ENCODE data around the gene EP400.

EP400 gene

GRCh38 chr12:131913666-131914065 lies 36.1 kb upstream of the EP400 start:
- DNase-seq, result no peak

DNA sequence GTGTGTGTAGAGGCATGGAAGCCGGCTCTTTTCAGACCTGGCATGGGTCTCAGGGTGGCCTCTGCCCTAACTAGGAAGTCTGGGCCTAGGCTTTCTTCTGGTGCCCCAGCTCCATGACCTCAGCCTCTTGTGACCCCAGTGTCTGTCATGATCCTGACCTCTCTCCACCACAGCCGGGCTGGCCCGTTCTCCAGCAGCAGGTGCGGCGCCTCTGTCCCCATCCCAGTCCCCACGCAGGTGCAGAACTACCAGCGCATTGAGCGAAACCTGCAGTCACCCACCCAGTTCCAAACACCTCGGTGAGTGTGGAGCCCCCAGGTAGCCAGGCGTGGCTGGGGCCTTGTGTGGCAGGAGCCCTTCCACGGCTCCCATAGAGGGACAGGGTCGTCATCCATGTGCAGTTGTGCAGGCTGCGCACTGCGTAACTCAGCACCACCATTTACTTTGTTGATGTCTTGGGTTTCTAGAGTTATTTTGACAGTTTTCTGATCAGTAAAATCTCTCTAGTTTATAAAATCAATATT lies 35.5 kb upstream of the EP400 start:
- no peak for DNase-seq

- no peak for DNase-seq
Measured at GRCh38 chr12:131915000-131915689, 34.6 kb upstream of the EP400 start.

DNA sequence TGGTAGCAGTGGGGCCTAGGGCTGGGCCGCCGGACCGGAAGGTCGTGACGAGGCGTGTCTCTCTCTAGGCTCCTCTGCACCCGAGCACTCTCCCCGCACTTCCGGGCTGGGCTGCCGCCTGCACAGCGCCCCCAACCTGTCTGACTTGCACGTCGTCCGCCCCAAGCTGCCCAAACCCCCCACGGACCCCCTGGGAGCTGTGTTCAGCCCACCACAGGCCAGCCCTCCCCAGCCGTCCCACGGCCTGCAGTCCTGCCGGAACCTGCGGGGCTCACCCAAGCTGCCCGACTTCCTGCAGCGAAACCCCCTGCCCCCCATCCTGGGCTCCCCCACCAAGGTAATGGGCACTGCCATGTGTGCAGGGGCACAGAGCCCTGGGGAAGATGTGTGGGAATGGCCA lies 33.9 kb upstream of the EP400 start:
- no peak for DNase-seq

GRCh38 chr12:131916306-131917138 lies 33.2 kb upstream of the EP400 start:
- no peak for DNase-seq

DNA sequence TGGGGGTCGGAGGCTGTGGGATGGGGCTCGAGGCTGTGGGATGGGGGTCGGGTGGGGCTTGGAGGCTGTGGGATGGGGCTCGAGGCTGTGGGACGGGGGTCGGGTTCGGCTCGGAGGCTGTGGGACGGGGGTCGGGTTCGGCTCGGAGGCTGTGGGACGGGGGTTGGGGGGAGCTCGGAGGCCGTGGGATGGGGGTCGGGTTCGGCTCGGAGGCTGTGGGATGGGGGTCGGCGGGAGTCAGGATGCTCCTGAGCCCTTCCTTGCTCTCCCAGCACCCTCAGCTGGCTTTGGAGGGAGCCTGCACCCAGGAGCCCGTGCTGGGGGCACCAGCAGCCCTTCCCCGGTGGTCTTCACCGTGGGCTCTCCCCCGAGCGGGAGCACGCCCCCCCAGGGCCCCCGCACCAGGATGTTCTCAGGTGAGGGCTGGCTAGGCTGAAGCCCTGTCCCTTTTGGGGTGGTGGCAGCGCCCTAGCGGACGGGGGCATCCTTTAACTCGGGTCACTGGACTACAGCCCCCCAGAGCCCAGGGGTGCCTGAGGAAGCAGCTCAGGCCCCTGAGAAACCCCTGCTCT lies 32.5 kb upstream of the EP400 start:
- no peak for DNase-seq

DNA sequence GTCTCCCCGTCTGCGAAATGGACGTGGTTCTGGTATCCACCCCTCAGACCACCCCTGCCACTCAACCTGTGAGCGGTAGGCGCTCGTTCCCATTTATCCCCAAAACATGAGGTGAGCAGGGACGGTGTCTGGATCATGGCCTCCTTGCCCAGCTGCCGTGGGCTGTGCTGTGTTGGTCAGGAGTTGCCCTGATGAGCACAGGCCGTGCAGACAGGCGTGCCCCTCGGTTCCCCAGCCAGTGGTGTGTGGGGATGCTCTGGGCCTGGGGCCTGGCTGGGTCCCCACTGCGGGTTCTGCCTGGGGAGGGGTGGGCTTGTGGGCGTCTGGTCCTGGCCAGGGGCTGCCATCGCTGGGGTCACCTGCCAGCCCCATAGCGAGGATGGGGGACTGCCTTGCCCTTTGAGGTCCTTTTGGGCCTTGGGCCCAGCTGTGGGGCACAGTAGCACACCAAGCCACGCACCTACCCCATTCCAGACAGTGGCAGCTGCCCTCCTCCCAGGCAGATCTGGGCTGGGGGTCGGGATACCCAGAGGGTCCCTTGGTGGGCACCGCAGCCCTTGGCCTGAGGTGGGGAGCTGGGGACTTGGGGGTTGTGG lies 31.9 kb upstream of the EP400 start:
- no peak for DNase-seq

- DNase-seq, result no peak
Measured at GRCh38 chr12:131918311-131919050, 31.3 kb upstream of the EP400 start.

DNA sequence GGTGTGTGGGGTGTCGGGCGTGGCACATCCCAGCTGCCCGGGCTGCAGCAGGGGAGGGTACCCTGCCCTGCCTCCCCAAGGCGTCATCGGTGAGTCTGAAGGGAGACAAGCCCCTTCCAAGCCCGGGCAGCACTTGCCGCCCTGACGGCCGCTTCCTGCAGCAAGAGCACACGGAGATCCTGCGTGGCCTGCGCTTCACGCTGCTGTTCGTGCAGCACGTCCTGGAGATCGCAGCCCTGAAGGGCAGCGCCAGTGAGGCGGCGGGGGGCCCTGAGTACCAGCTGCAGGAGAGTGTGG lies 30.7 kb upstream of the EP400 start:
- no peak for DNase-seq

DNA sequence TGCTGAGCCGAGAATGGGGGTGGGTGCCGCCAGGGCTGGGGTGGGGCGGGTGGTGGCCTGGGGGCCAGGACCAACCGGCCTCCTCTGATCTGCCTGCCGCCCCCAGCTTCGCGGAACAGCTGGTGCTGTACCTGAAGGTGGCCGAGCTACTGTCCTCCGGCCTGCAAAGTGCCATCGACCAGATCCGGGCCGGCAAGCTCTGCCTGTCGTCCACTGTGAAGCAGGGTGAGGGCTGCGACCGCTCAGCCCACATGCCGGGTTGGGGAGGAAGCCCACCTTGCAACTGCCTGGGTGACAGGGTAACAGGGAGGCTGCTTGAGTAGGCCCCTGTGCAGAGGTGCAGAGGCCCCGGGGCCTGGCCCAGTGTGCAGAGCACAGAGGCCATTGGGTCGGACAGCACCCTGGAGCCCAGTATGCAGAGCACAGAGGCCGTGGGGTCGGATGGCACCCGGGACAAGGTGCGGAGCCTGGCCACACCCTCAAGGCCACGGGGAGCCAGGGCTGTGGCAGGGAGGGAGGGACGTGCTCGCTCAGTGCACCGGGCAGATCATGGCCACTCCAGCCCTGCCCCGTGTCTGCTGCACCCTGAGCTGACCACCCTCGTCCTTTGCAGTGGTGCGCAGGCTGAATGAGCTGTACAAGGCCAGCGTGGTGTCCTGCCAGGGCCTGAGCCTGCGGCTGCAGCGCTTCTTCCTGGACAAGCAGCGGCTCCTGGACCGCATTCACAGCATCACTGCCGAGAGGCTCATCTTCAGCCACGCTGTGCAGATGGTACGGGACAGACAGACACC lies 30.2 kb upstream of the EP400 start:
- no peak for DNase-seq

GRCh38 chr12:131920157-131920508 lies 29.6 kb upstream of the EP400 start:
- DNase-seq, result no peak

DNA sequence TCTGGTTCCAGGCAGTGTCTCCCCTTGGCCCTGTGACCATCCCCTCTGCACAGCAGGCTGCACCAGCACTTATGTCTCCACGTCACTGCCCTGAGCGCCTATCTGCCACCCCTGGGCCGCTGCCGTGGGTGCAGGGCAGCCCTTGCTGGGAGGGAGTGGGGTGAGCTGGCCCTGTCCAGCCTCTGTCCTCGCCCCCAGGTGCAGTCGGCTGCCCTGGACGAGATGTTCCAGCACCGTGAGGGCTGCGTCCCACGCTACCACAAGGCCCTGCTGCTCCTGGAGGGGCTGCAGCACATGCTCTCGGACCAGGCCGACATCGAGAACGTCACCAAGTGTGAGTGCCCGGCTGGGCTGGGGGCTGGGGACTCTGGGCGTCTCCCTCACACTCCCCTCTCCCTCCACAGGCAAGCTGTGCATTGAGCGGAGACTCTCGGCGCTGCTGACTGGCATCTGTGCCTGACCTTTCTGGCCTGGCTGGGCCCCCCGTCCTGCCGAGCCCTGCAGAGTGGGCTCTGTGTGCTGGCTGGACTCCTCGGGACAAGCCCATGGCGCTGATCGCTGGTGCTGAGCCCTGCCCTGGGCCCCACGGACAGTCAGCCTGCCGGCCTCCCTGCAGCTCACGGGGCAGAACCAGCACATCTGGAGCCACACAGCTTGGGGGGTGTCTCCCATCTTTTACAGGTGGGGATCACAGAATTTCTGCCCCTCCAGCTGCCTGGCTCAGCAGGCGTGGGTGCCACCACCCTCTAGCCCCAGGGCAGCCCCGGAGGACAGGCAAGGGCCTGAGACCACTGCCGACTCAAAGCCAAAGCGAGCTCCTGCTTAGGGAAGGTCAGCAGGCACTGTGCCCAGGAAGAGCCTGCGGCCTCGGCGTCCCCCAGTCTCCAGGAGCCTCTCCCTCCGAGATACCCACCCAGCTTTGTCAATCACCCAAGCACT lies 28.6 kb upstream of the EP400 start:
- DNase-seq, result no peak

DNA sequence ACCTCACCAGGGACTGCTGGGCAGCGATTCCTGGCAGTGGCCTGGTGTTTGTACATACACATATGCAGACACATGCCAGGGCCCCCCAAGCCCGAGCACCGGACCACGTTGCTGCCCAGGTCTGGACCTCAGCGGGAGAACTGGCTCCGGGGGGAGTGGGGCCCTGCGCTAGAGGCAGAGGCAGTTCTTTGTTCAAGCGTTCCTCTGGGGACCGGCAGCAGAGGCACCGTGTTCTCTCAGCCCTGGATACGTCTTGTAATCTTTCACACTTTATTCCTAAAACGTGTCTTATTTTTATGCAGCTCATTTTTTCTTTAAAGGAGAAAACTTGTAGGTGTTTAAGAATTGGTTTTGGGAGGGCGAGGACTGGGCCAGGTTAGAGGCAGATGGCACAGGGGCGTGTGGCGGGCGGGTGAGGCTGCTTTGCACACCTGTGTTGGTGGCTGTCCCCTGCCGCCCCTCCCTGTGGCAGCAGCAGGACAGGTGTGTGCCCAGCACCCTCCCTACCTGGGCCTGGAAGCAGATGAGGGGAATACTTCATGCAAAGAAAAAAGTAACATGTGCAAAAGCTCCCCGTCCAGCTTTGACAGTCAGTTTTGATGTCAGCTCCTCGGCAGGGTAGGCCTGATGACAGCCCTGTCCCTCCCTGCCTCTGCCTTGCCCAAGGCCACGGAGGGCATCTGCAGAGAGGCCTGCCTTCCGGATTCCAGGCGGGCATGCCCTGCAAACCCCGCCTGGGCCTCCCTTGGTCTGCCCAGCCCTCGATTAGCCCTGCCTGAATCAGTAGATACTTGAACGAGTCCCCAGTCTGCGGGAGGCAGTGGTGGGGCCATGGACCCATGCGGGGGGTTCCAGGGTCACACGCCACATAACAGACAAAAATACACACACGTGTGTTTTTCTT lies 27.6 kb upstream of the EP400 start:
- DNase-seq, result no peak

GRCh38 chr12:131922772-131923171 lies 27.0 kb upstream of the EP400 start:
- no peak for DNase-seq

DNA sequence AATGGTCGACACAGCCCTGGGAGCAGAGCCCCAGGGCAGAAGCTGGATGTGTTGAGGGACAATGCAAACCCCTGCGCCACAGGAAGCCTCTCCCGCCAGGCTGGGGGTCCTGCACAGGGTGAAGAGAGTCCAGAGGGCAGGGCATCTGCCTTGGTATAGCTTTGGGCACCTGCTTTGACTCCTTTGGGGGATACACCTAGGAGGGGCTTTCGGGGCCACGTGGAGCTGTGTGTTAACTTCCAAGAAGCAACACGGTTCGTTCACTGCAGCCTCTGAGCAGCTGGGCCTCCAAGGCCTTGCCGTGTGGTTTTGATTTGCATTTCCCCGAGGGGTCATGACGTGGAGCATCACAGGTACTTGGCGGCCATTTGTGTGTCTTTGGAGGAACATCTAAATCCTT lies 26.5 kb upstream of the EP400 start:
- DNase-seq, result peak; percentile 55

DNA sequence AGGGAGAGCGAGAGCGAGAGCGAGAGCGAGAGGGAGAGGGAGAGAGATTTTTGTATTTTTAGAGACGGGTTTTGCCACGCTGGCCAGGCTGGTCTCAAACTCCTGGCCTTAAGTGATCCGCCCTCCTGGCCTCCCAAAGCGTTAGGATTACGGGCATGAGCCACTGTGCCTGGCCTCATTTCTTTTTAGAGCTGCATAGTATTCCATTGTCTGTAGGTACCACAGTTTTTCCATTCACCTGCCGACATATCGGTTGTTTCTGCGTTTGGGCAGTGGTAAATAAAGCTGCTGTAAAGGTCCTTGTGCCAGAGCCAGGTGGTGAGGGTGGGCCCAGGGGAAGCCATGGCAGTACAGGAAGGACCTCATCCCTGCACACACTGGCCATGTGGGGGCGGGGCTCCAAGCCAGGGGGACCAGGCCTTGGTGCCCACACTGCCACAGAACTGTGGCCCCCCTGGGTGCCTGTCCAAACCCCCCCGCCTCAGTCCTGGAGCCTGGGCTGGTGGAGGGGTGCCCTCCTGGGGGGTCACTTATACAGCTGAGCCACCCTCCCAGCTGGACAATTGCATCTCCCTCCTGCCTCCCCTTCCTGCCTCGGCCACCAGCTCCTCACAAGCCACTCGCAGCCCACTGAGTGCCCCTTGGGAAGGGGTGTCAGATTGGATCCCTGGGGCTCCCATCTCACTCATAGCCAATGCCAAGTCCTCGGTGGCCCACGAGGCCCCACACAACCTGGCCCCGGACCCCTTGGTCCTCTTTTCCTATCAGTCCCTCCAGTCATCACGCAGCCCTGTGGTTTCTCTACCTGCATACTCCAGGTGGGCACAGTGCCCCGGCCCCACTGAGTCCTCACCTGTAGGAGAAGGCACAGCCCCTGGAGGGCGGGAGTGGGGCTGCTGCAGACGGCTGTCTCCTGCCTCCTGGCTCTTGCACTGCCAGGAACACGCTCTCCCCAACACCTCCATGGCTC lies 22.3 kb upstream of the EP400 start:
- DNase-seq, result no peak

- no peak for DNase-seq
Measured at GRCh38 chr12:131928080-131928710, 21.5 kb upstream of the EP400 start.

All from NCI-H526 treated with DMSO at 0.1 percent for 48 hours (cell line).